Smooth muscle cell (in vitro differentiated cells): ENCODE data around the gene NAALADL2. TPM values are rescaled to one million over a fixed set of nuclear protein-coding genes. Genes with fewer than 3 reads are reported as not detected.

ENCODE experiments used
- DNase-seq: peaks from one replicate; lab custom pipeline; 2025; ENCODE audit not compliant: unreplicated experiment; lab: John Stamatoyannopoulos, UW
- H2AFZ ChIP-seq: fragments of 200-600 bp; sonication (generic); 2 replicates; pipeline ENCODE4 v1.6.0; 2016; ENCODE audit warnings: antibody characterized with exemption, low read depth, mild to moderate bottlenecking
- H3F3A ChIP-seq: fragments of 200-600 bp; sonication (generic); 2 replicates; pipeline ENCODE4 v1.6.0; 2017; ENCODE audit warnings: antibody characterized with exemption, low read depth
- H3K27ac ChIP-seq: fragments of 200-600 bp; sonication (generic); 2 replicates; pipeline ENCODE4 v1.5.1; 2016; ENCODE audit warnings: low read depth, mild to moderate bottlenecking
- H3K27me3 ChIP-seq: fragments of 200-600 bp; sonication (generic); 2 replicates; pipeline ENCODE4 v1.6.1; 2016; ENCODE audit warnings: low read depth, mild to moderate bottlenecking
- H3K36me3 ChIP-seq: fragments of 200-600 bp; sonication (generic); 2 replicates; pipeline ENCODE4 v1.5.1; 2016; ENCODE audit warnings: low read depth
- H3K4me1 ChIP-seq: fragments of 200-600 bp; sonication (generic); 2 replicates; pipeline ENCODE4 v1.5.1; 2016; ENCODE audit warnings: low read depth
- H3K4me2 ChIP-seq: fragments of 200-600 bp; sonication (generic); 2 replicates; pipeline ENCODE4 v1.6.0; 2016; ENCODE audit warnings: mild to moderate bottlenecking
- H3K4me3 ChIP-seq: fragments of 200-600 bp; sonication (generic); 2 replicates; pipeline ENCODE4 v1.5.1; 2016; ENCODE audit warnings: mild to moderate bottlenecking
- H3K79me2 ChIP-seq: fragments of 200-600 bp; sonication (generic); 2 replicates; pipeline ENCODE4 v1.6.0; 2016; ENCODE audit warnings: low read depth, mild to moderate bottlenecking
- H3K9ac ChIP-seq: fragments of 200-600 bp; sonication (generic); 2 replicates; pipeline ENCODE4 v1.6.0; 2016; ENCODE audit warnings: low read depth
- H3K9me3 ChIP-seq: fragments of 200-600 bp; sonication (generic); replicated peaks from 2 replicates; pipeline ENCODE4 v1.5.1; 2016; ENCODE audit warnings: low read depth
- H4K20me1 ChIP-seq: fragments of 200-600 bp; sonication (generic); 2 replicates; pipeline ENCODE4 v1.6.0; 2016; ENCODE audit warnings: low read depth
- CTCF ChIP-seq: fragments of 200-600 bp; sonication (generic); IDR thresholded peaks from 2 replicates; pipeline ENCODE4 v1.5.1; 2017; ENCODE audit warnings: borderline replicate concordance, mild to moderate bottlenecking, antibody characterized with exemption; ENCODE audit not compliant: insufficient read depth, poor library complexity, severe bottlenecking
- WGBS: methylation state at CpG from one replicate; pipeline ENCODE4 v1.1.7; 2016; ENCODE audit warnings: low lambda C conversion rate; 5-methylcytosine and 5-hydroxymethylcytosine counted together
- polyA plus RNA-seq: library from polyadenylated mRNA; unstranded; fragments of >200 nt; fragmentation: Nextera tagmentation; extraction: Ambion mirVana; gene quantifications from 2 replicates; pipeline ENCODE4 v1.2.1, GENCODE V29; 2016
- total RNA-seq: library from RNA; depleted of rRNA; stranded (reverse); fragments of >200 nt; gene quantifications from 2 replicates; pipeline ENCODE4 v1.2.3, GENCODE V29; 2014

Gene NAALADL2
- total and polyA plus RNA-seq, 2 experiments from 2014 or later, result 2.5 to 13.8 TPM

- Histone ChIP-seq H3K9me3 (no peaks in the 10 kb centered on the region), H4K20me1 (no peaks in the 10 kb centered on the region), H3K4me3 (no peak overlapping the region), H3K36me3 (no peaks in the 10 kb centered on the region), H3K27me3 (no peaks in the 10 kb centered on the region), H3K4me2 (no peak overlapping the region), H3K79me2 (no peaks in the 10 kb centered on the region), H3K9ac (no peak overlapping the region), H3K4me1 (no peaks in the 10 kb centered on the region), H2AFZ (no peak overlapping the region), H3K27ac (no peak overlapping the region), H3F3A (no peaks in the 10 kb centered on the region)
- no peak for DNase-seq
- 68% methylated on average over 2 of the region's 2 CpGs for WGBS
- no peak for TF ChIP-seq CTCF
These were observed 435.7 kb downstream of the NAALADL2 start for GRCh38 chr3:175294793-175295192.

- Histone ChIP-seq H3F3A (no peaks in the 10 kb centered on the region), H4K20me1 (no peaks in the 10 kb centered on the region), H3K4me2 (no peak overlapping the region), H3K36me3 (no peaks in the 10 kb centered on the region), H2AFZ (no peak overlapping the region), H3K4me3 (no peak overlapping the region), H3K27me3 (no peaks in the 10 kb centered on the region), H3K4me1 (no peaks in the 10 kb centered on the region), H3K27ac (no peak overlapping the region), H3K9me3 (no peaks in the 10 kb centered on the region), H3K9ac (no peak overlapping the region), H3K79me2 (no peaks in the 10 kb centered on the region)
- no peak for TF ChIP-seq CTCF
- no peak for DNase-seq
- WGBS, result 67% methylated on average over 4 of the region's 4 CpGs
These were observed 436.4 kb downstream of the NAALADL2 start for GRCh38 chr3:175295248-175296130.

- Histone ChIP-seq H3K27me3 (no peaks in the 10 kb centered on the region), H3K79me2 (no peaks in the 10 kb centered on the region), H3K36me3 (no peaks in the 10 kb centered on the region), H3K27ac (no peak overlapping the region), H4K20me1 (no peaks in the 10 kb centered on the region), H3K4me1 (no peaks in the 10 kb centered on the region), H3K9ac (no peak overlapping the region), H3K4me2 (no peak overlapping the region), H3K9me3 (no peaks in the 10 kb centered on the region), H2AFZ (no peak overlapping the region), H3K4me3 (no peak overlapping the region), H3F3A (no peaks in the 10 kb centered on the region)
- DNase-seq, result no peak
- no peak for TF ChIP-seq CTCF
- WGBS, result 95% methylated on average over 2 of the region's 2 CpGs
These were observed 438.1 kb downstream of the NAALADL2 start for GRCh38 chr3:175297216-175297615.

- H3K36me3 ChIP-seq, result no peaks in the 10 kb centered on the region
- no peak overlapping the region for H3K4me2 ChIP-seq
- no peak overlapping the region for H3K9ac ChIP-seq
- no peaks in the 10 kb centered on the region for H3F3A ChIP-seq
- DNase-seq, result no peak
- no peaks in the 10 kb centered on the region for H3K27me3 ChIP-seq
- no peak overlapping the region for H3K27ac ChIP-seq
- no peak overlapping the region for H3K4me3 ChIP-seq
- H4K20me1 ChIP-seq, result no peaks in the 10 kb centered on the region
- TF ChIP-seq CTCF, result no peak
- H3K79me2 ChIP-seq, result no peaks in the 10 kb centered on the region
- no peaks in the 10 kb centered on the region for H3K9me3 ChIP-seq
- no peak overlapping the region for H2AFZ ChIP-seq
- WGBS, result 86% methylated on average over 3 of the region's 3 CpGs
- no peaks in the 10 kb centered on the region for H3K4me1 ChIP-seq
These were observed 442.6 kb downstream of the NAALADL2 start for GRCh38 chr3:175301741-175302140.
